CD14-positive monocyte (primary cell): ENCODE measurements around the gene ATP5F1D. TPM values are rescaled to one million over a fixed set of nuclear protein-coding genes. Genes with fewer than 3 reads are reported as not detected.

ENCODE experiments used
- DNase-seq, 3 donors: peaks; one replicate each; pipeline ENCODE4 v3.0.0-alpha.2; 2011 to 2022
- H2AFZ ChIP-seq: 2 replicates; pipeline ENCODE4 v1.6.0; 2012; ENCODE audit warnings: mild to moderate bottlenecking, low read depth, low read length, inconsistent platforms; ENCODE audit not compliant: insufficient read depth, poor library complexity, severe bottlenecking
- H3K27ac ChIP-seq, 2 donors: 1 replicate in 1 of 2; 2 replicates in 1 of 2; pipeline ENCODE4 v1.5.1; 2012 to 2013; ENCODE audit warnings: low read length in 2 of 2, control low read depth in 1 of 2, inconsistent platforms in 1 of 2, low read depth in 1 of 2, mild to moderate bottlenecking in 1 of 2
- H3K27me3 ChIP-seq, 2 donors: one replicate each; pipeline versions ENCODE4 v1.6.0 to v1.6.1; 2011 to 2013; ENCODE audit warnings: low read length in 2 of 2; ENCODE audit not compliant: control insufficient read depth in 2 of 2, insufficient read depth in 2 of 2
- H3K36me3 ChIP-seq, 2 donors: replicated peaks in 1 of 2; 1 replicate in 1 of 2; 2 replicates in 1 of 2; pipeline versions ENCODE4 v1.5.1 to v1.6.1; 2012 to 2013; ENCODE audit warnings: low read length in 2 of 2, control low read depth in 1 of 2, inconsistent platforms in 1 of 2, mild to moderate bottlenecking in 1 of 2; ENCODE audit not compliant: insufficient read depth in 2 of 2, control insufficient read depth in 1 of 2
- H3K4me1 ChIP-seq, 2 donors: 1 replicate in 1 of 2; 2 replicates in 1 of 2; pipeline versions ENCODE4 v1.5.1 to v1.6.1; 2012 to 2013; ENCODE audit warnings: low read length in 2 of 2, control low read depth in 1 of 2, inconsistent platforms in 1 of 2, mild to moderate bottlenecking in 1 of 2, moderate library complexity in 1 of 2; ENCODE audit not compliant: insufficient read depth in 2 of 2, control insufficient read depth in 1 of 2
- H3K4me2 ChIP-seq: replicated peaks from 2 replicates; pipeline ENCODE3; 2012; ENCODE audit warnings: low read length, moderate library complexity, mild to moderate bottlenecking; ENCODE audit not compliant: poor library complexity, severe bottlenecking; ENCODE audit errors: extremely low read depth
- H3K4me3 ChIP-seq, 3 experiments: fragments of 200-600 bp in 1 of 3; sonication (generic) in 1 of 3; replicated peaks in 1 of 3; 1 replicate in 2 of 3; 2 replicates in 1 of 3; pipeline ENCODE4 v1.5.1; 2011 to 2013; ENCODE audit warnings: low read length in 3 of 3, mild to moderate bottlenecking in 3 of 3, control low read depth in 2 of 3, low read depth in 2 of 3, inconsistent platforms in 1 of 3, moderate library complexity in 1 of 3
- H3K79me2 ChIP-seq: 2 replicates; pipeline ENCODE4 v1.6.0; 2012; ENCODE audit warnings: mild to moderate bottlenecking, control low read depth, inconsistent platforms, low read length, moderate library complexity; ENCODE audit not compliant: insufficient read depth
- H3K9ac ChIP-seq: 2 replicates; pipeline ENCODE4 v1.6.0; 2017; ENCODE audit warnings: low read length, mild to moderate bottlenecking; ENCODE audit not compliant: insufficient read depth, poor library complexity, severe bottlenecking
- H3K9me3 ChIP-seq, 2 donors: replicated peaks in 1 of 2; 1 replicate in 1 of 2; 2 replicates in 1 of 2; pipeline versions ENCODE4 v1.5.1 to v1.6.1; 2012 to 2013; ENCODE audit warnings: low read length in 2 of 2, control low read depth in 1 of 2; ENCODE audit not compliant: control insufficient read depth in 1 of 2, insufficient read depth in 1 of 2
- H4K20me1 ChIP-seq: 2 replicates; pipeline ENCODE4 v1.6.0; 2012; ENCODE audit warnings: mild to moderate bottlenecking, low read length, control low read depth, moderate library complexity; ENCODE audit not compliant: insufficient read depth
- H3K27ac Mint-ChIP-seq, 7 donors: one replicate each; pipeline ENCODE4 v1.8.0; 2020; ENCODE audit warnings: mild to moderate bottlenecking in 7 of 7, mixed read lengths in 7 of 7, moderate library complexity in 6 of 7, inconsistent platforms in 2 of 7
- H3K27me3 Mint-ChIP-seq, 3 donors: one replicate each; pipeline ENCODE4 v1.8.0; 2021 to 2022; ENCODE audit warnings: low read depth in 3 of 3, mild to moderate bottlenecking in 3 of 3, mixed read lengths in 3 of 3, moderate library complexity in 3 of 3, inconsistent platforms in 1 of 3
- H3K36me3 Mint-ChIP-seq, 2 donors: one replicate each; pipeline ENCODE4 v1.8.0; 2020; ENCODE audit warnings: mixed read lengths in 2 of 2, inconsistent platforms in 1 of 2, mild to moderate bottlenecking in 1 of 2
- H3K4me1 Mint-ChIP-seq: one replicate; pipeline ENCODE4 v1.8.0; 2020; ENCODE audit warnings: mild to moderate bottlenecking, mixed read lengths
- H3K4me3 Mint-ChIP-seq, 2 donors: one replicate each; pipeline ENCODE4 v1.8.0; 2020; ENCODE audit warnings: mild to moderate bottlenecking in 2 of 2, mixed read lengths in 2 of 2, moderate library complexity in 1 of 2
- H3K9me3 Mint-ChIP-seq, 7 donors: one replicate each; pipeline ENCODE4 v1.8.0; 2020 to 2022; ENCODE audit warnings: mixed read lengths in 7 of 7, mild to moderate bottlenecking in 6 of 7, moderate library complexity in 6 of 7, inconsistent platforms in 2 of 7
- WGBS: methylation state at CpG from one replicate; pipeline ENCODE4 v1.1.5; 2013; ENCODE audit warnings: missing lambda C conversion rate; ENCODE audit not compliant: insufficient coverage; 5-methylcytosine and 5-hydroxymethylcytosine counted together
- intact Hi-C, 2 donors: fragments of 100-400 bp; cut with micrococcal nuclease; formaldehyde crosslinking; loops; one replicate each; pipeline versions ENCODE4 v1.15.0 to v1.15.1; 2023
- polyA plus RNA-seq, 3 donors: library from polyadenylated mRNA; depleted of rRNA in 1 of 3; unstranded in 2 of 3; stranded (reverse) in 1 of 3; fragments of 300-500 nt in 2 of 3; fragments of >200 nt in 1 of 3; fragmentation: Illumina TruSeq in 2 of 3; gene quantifications; 1 replicate in 2 of 3; 2 replicates in 1 of 3; pipeline ENCODE4 v1.2.3, GENCODE V29; 2012 to 2021
- TF ChIP-seq, protein P1 (sequence below): fragments of 200-600 bp; IDR thresholded peaks from one replicate; pipeline ENCODE4 v1.8.0; 2022; ENCODE audit warnings: antibody characterized with exemption, mild to moderate bottlenecking

ATP5F1D gene
- polyA plus RNA-seq, 3 donors: 122 to 160 (median 143) TPM

DNA sequence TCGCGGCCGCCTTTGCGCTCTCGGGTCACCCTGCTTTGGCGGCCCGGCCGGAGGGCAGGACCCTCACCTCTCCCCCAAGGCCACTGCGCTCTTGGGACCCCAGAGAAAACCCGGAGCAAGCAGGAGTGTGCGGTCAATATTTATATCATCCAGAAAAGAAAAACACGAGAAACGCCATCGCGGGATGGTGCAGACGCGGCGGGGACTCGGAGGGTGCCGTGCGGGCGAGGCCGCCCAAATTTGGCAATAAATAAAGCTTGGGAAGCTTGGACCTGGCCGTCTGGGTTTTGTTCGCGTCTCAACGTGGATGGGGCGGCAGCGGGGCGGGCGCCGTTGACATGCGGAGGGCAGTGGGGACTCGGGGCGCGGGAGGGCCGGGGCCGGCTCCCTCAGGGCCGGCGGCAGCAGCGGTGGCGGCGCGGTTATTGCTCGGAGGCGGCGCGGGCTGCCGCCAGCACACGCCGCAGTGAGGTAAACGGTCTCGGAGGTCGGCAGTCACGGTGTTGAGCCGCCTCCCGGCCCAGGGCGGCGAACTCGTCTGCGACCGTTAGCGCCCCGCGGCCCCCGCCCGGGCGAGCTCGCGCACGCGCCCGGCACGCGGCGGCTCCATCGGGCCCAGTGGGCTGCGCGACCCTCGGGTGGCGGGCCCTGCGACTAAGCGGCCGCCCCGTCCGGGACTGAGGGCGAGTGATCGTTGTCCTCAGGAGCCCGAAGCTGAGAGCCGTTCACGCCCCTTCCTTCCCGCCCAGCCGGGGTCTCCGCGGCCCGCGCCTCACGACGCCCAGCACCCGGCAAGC lies 13.2 kb upstream of the ATP5F1D start:
- Mint-ChIP-seq H3K4me3 (no peak overlapping the region), H3K4me1 (peaks cover 6% of the 10 kb centered on the region), H3K27ac (no peak overlapping the region), H3K36me3 (peaks cover 9 to 21% of the 10 kb centered on the region in 2 donors), H3K27me3 (peaks cover 0 to 5% (median 4%) of the 10 kb centered on the region in 3 donors), H3K9me3 (peaks cover 0 to 10% (median 3%) of the 10 kb centered on the region in 7 donors)
- intact Hi-C loops: no loop called here
- H3K4me3 ChIP-seq: no peak overlapping the region
- H3K4me1 ChIP-seq: no peaks in the 10 kb centered on the region
- TF ChIP-seq, protein P1, sequence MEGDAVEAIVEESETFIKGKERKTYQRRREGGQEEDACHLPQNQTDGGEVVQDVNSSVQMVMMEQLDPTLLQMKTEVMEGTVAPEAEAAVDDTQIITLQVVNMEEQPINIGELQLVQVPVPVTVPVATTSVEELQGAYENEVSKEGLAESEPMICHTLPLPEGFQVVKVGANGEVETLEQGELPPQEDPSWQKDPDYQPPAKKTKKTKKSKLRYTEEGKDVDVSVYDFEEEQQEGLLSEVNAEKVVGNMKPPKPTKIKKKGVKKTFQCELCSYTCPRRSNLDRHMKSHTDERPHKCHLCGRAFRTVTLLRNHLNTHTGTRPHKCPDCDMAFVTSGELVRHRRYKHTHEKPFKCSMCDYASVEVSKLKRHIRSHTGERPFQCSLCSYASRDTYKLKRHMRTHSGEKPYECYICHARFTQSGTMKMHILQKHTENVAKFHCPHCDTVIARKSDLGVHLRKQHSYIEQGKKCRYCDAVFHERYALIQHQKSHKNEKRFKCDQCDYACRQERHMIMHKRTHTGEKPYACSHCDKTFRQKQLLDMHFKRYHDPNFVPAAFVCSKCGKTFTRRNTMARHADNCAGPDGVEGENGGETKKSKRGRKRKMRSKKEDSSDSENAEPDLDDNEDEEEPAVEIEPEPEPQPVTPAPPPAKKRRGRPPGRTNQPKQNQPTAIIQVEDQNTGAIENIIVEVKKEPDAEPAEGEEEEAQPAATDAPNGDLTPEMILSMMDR: no peak
- no peak overlapping the region for H3K9ac ChIP-seq
- H3K4me2 ChIP-seq: no peak overlapping the region
- no peak overlapping the region for H3K27ac ChIP-seq
- H3K9me3 ChIP-seq: no peaks in the 10 kb centered on the region
- H2AFZ ChIP-seq: no peak overlapping the region
- WGBS: 97% methylated on average over 66 of the region's 100 CpGs
- no peaks in the 10 kb centered on the region for H3K79me2 ChIP-seq
- no peak for DNase-seq
- H3K36me3 ChIP-seq: peaks cover 21 to 43% of the 10 kb centered on the region in 2 donors
- no peaks in the 10 kb centered on the region for H3K27me3 ChIP-seq
- peaks cover 32% of the 10 kb centered on the region for H4K20me1 ChIP-seq

- H3K4me3 Mint-ChIP-seq: no peak overlapping the region
- Histone ChIP-seq H3K4me3 (no peak overlapping the region), H3K79me2 (no peaks in the 10 kb centered on the region), H3K27me3 (no peaks in the 10 kb centered on the region), H3K36me3 (peaks cover 17 to 34% of the 10 kb centered on the region in 2 donors), H3K9me3 (no peaks in the 10 kb centered on the region), H2AFZ (no peak overlapping the region), H3K4me1 (no peaks in the 10 kb centered on the region), H4K20me1 (peaks cover 23% of the 10 kb centered on the region), H3K9ac (no peak overlapping the region), H3K27ac (no peak overlapping the region), H3K4me2 (no peak overlapping the region)
- peaks cover 4 to 7% (median 5%) of the 10 kb centered on the region in 3 donors for H3K27me3 Mint-ChIP-seq
- peaks cover 6% of the 10 kb centered on the region for H3K4me1 Mint-ChIP-seq
- intact Hi-C loops: no loop called here
- no peak overlapping the region for H3K27ac Mint-ChIP-seq
- peaks cover 0 to 10% (median 3%) of the 10 kb centered on the region in 7 donors for H3K9me3 Mint-ChIP-seq
- peaks cover 5 to 14% of the 10 kb centered on the region in 2 donors for H3K36me3 Mint-ChIP-seq
- TF ChIP-seq, protein P1: no peak
- DNase-seq: no peak
- WGBS: 97% methylated on average over 149 of the region's 158 CpGs
These were observed 12.3 kb upstream of the ATP5F1D start for GRCh38 chr19:1229056-1229923.
